Endothelial cell of umbilical vein (primary cell): ENCODE measurements around the gene TFF2. TPM values are rescaled to one million over a fixed set of nuclear protein-coding genes. Genes with fewer than 3 reads are reported as not detected.

Experiments
- BruUV-seq: library from RNA; stranded (reverse); fragments of 400-500 nt; replicated peaks from 2 replicates; lab custom pipeline; 2021; lab: Mats Ljungman, UMichigan
- CTCF ChIA-PET: fragments of 300-600, 350-600 bp; sonication (Branson Sonifier 250); formaldehyde crosslinking; loops from one replicate; lab custom pipeline; 2021; ENCODE audit warnings: antibody characterized with exemption, inconsistent platforms; lab: Charles Lee
- POLR2A ChIA-PET: fragments of 300-600, 350-600 bp; sonication (Branson Sonifier 250); formaldehyde crosslinking; loops from one replicate; lab custom pipeline; 2021; ENCODE audit warnings: antibody characterized with exemption, inconsistent platforms; lab: Charles Lee
- DNase-seq: peaks from one replicate; pipeline ENCODE4 v3.0.0-alpha.2; 2011; ENCODE audit warnings: low read depth, low spot score
- FAIRE-seq: peaks from 2 replicates; lab custom pipeline; 2011; peaks lifted over from hg19 to GRCh38; lab: Jason Lieb, UNC
- H2AFZ ChIP-seq: 2 replicates; pipeline ENCODE4 v1.6.0; 2012; ENCODE audit warnings: low read depth, low read length, control low read depth, inconsistent platforms
- H3K27ac ChIP-seq: 2 replicates; pipeline ENCODE4 v1.5.1; 2011; ENCODE audit warnings: low read depth, mild to moderate bottlenecking, control low read depth, low read length, moderate library complexity; ENCODE audit not compliant: insufficient read depth
- H3K27me3 ChIP-seq, 2 experiments: 2 replicates each; pipeline versions ENCODE4 v1.6.0 to v1.6.1; 2011; ENCODE audit warnings: low read length in 2 of 2, mixed read lengths in 1 of 2; ENCODE audit not compliant: control insufficient read depth in 2 of 2, insufficient read depth in 2 of 2
- H3K36me3 ChIP-seq, 2 experiments: 2 replicates in 1 of 2; 3 replicates in 1 of 2; pipeline ENCODE4 v1.5.1; 2011; ENCODE audit warnings: low read length in 2 of 2, mild to moderate bottlenecking in 1 of 2, moderate library complexity in 1 of 2; ENCODE audit not compliant: control insufficient read depth in 2 of 2, insufficient read depth in 2 of 2; ENCODE audit errors: extremely low read depth in 1 of 2
- H3K4me1 ChIP-seq: 3 replicates; pipeline ENCODE4 v1.5.1; 2011; ENCODE audit warnings: mild to moderate bottlenecking, low read length; ENCODE audit not compliant: control insufficient read depth, insufficient read depth; ENCODE audit errors: extremely low read depth
- H3K4me2 ChIP-seq: 2 replicates; pipeline ENCODE4 v1.6.1; 2011; ENCODE audit warnings: low read length, control low read depth, mixed read lengths; ENCODE audit not compliant: insufficient read depth
- H3K4me3 ChIP-seq, 3 experiments: fragments of 200-600 bp in 1 of 3; sonication (generic), shearing (Covaris generic) in 1 of 3; replicated peaks in 1 of 3; 2 replicates each; pipeline ENCODE4 v1.5.1; 2011 to 2016; ENCODE audit warnings: control low read depth in 3 of 3, low read length in 3 of 3, mild to moderate bottlenecking in 2 of 3, inconsistent platforms in 1 of 3, low read depth in 1 of 3, moderate library complexity in 1 of 3; ENCODE audit not compliant: insufficient read depth in 1 of 3
- H3K79me2 ChIP-seq: 2 replicates; pipeline ENCODE4 v1.6.0; 2012; ENCODE audit warnings: low read length, inconsistent platforms; ENCODE audit not compliant: control insufficient read depth, insufficient read depth
- H3K9ac ChIP-seq: replicated peaks from 2 replicates; pipeline ENCODE3; 2011; ENCODE audit warnings: low read length, control low read depth; ENCODE audit not compliant: insufficient read depth; ENCODE audit errors: extremely low read depth
- H3K9me1 ChIP-seq: replicated peaks from 3 replicates; pipeline ENCODE4 v1.6.0; 2011; ENCODE audit warnings: mild to moderate bottlenecking, low read length; ENCODE audit not compliant: control insufficient read depth, insufficient read depth; ENCODE audit errors: extremely low read depth
- H3K9me3 ChIP-seq: replicated peaks from 2 replicates; pipeline ENCODE4 v1.5.1; 2012; ENCODE audit warnings: low read length, inconsistent platforms; ENCODE audit not compliant: control insufficient read depth, insufficient read depth
- H4K20me1 ChIP-seq: replicated peaks from 2 replicates; pipeline ENCODE3; 2011; ENCODE audit warnings: mild to moderate bottlenecking, low read length; ENCODE audit not compliant: control insufficient read depth, insufficient read depth; ENCODE audit errors: extremely low read depth
- CTCF ChIP-seq, 2 donors: IDR thresholded peaks; 1 replicate in 1 of 2; 2 replicates in 1 of 2; pipeline ENCODE4 v1.5.1; 2011; ENCODE audit warnings: low read length in 2 of 2, mild to moderate bottlenecking in 2 of 2, moderate library complexity in 2 of 2, control low read depth in 1 of 2, inconsistent platforms in 1 of 2, low read depth in 1 of 2; ENCODE audit not compliant: insufficient read depth in 1 of 2; ENCODE audit errors: extremely low read depth in 1 of 2
- EZH2 ChIP-seq: IDR thresholded peaks from 2 replicates; pipeline ENCODE4 v1.6.1; 2012; ENCODE audit warnings: borderline replicate concordance, low read depth, mild to moderate bottlenecking, moderate library complexity, low read length, inconsistent platforms; ENCODE audit not compliant: severe bottlenecking
- FOS ChIP-seq: IDR thresholded peaks from 2 replicates; pipeline ENCODE4 v1.6.1; 2011; ENCODE audit warnings: mild to moderate bottlenecking, low read length, moderate library complexity, borderline replicate concordance; ENCODE audit not compliant: insufficient read depth
- GATA2 ChIP-seq: IDR thresholded peaks from 2 replicates; pipeline ENCODE4 v1.7.0; 2011; ENCODE audit warnings: low read depth, mild to moderate bottlenecking, moderate library complexity, mixed read lengths, low read length; ENCODE audit not compliant: insufficient read length, insufficient read depth
- JUN ChIP-seq: IDR thresholded peaks from 2 replicates; pipeline ENCODE4 v1.6.1; 2011; ENCODE audit warnings: borderline replicate concordance, low read depth; ENCODE audit not compliant: insufficient read length, insufficient read depth
- MAX ChIP-seq: IDR thresholded peaks from 2 replicates; pipeline ENCODE4 v1.6.1; 2011; ENCODE audit not compliant: insufficient read depth, insufficient read length
- MYC ChIP-seq: IDR thresholded peaks from one replicate; pipeline ENCODE4 v1.6.1; 2011; ENCODE audit warnings: mild to moderate bottlenecking, low read depth, low read length
- POLR2A ChIP-seq: IDR thresholded peaks from 2 replicates; pipeline ENCODE4 v1.6.1; 2012; ENCODE audit warnings: low read depth, mild to moderate bottlenecking, control low read depth, low read length
- POLR2AphosphoS5 ChIP-seq: IDR thresholded peaks from 2 replicates; pipeline ENCODE4 v1.6.1; 2012; ENCODE audit warnings: low read depth, mild to moderate bottlenecking, control low read depth, low read length, moderate library complexity; ENCODE audit not compliant: insufficient read depth
- dilution Hi-C: fragments of 300-500 bp; cut with MboI; formaldehyde crosslinking; loops from one replicate; pipeline ENCODE4 v1.15.0; 2019; ENCODE audit warnings: low sequenced_read_pairs; ENCODE audit not compliant: extremely low pct_ligation_motif_present
- intact Hi-C: fragments of 100-400 bp; cut with micrococcal nuclease; formaldehyde crosslinking; loops from one replicate; pipeline ENCODE4 v1.10.0; 2022
- polyA plus RNA-seq, 4 experiments: library from polyadenylated mRNA; depleted of rRNA in 3 of 4; stranded (reverse) in 3 of 4; unstranded in 1 of 4; fragments of >200 nt; gene quantifications; 2 replicates each; pipeline versions ENCODE4 v1.2.1 to v1.2.3, GENCODE V29; 2011 to 2012; ENCODE audit warnings: missing spikeins in 1 of 4
- total RNA-seq: library from RNA; stranded (reverse); gene quantifications from 2 replicates; pipeline ENCODE4 v1.2.3, GENCODE V29; 2021

Gene TFF2
- total and polyA plus RNA-seq, 2 donors (not counting 3 experiments of a cell fraction or from before 2014, with no cell fraction given): not detected

- FAIRE-seq (no peak), DNase-seq (no peak)
- H3K9me3 ChIP-seq: no peaks in the 10 kb centered on the region
- no peak overlapping the region for H2AFZ ChIP-seq
- peaks cover 0 to 1% of the 10 kb centered on the region in 2 experiments for H3K27me3 ChIP-seq
- no peak overlapping the region for H3K4me2 ChIP-seq
- dilution Hi-C loops: no loop called here
- no peak for TF ChIP-seq POLR2A
- TF ChIP-seq MAX: no peak
- TF ChIP-seq CTCF (IDR thresholded peaks at IDR 0.05; ENCODE audit: extremely low read depth in 1 of 2, insufficient read depth in 1 of 2, low read depth in 1 of 2, low read length in 2 of 2): no peak
- no peak for TF ChIP-seq JUN
- TF ChIP-seq MYC: no peak
- no peak for TF ChIP-seq EZH2
- no peak for TF ChIP-seq GATA2
- no peak for TF ChIP-seq FOS
- TF ChIP-seq POLR2AphosphoS5: no peak
- ChIA-PET CTCF (no interaction called here), POLR2A (no interaction called here)
- H3K9ac ChIP-seq: no peak overlapping the region
- no peaks in the 10 kb centered on the region for H3K4me1 ChIP-seq
- BruUV-seq: no TSS peak
- no peaks in the 10 kb centered on the region for H3K36me3 ChIP-seq
- no peak overlapping the region for H3K4me3 ChIP-seq
- no peaks in the 10 kb centered on the region for H3K79me2 ChIP-seq
- no peaks in the 10 kb centered on the region for H3K9me1 ChIP-seq
- intact Hi-C loops: no loop called here
- H3K27ac ChIP-seq: no peak overlapping the region
- no peaks in the 10 kb centered on the region for H4K20me1 ChIP-seq
These were observed 5.3 kb upstream of the TFF2 start for GRCh38 chr21:42356046-42356445.
